ENCODE measurements around the gene L3MBTL3.

DNA sequence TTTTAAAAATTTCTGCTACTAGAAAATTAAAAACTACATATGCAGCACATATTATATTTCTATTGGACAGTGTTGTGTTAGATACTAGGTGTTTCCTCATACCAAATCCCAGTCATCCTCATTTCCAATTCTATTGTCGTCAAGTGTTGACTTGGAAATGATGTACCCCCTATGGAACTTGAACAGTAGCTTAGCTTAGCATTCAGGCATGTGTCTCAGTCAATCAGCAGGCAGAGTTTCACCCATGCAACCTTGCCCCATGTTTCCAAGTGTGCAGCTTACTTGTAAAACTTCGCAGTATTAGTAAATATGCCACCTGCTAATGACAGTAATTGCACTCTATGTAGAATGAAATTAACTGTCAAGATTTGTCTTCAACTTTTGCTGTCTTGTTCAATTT is 144.9 kb downstream of the L3MBTL3 start:
- TF ChIP-seq, protein P1, sequence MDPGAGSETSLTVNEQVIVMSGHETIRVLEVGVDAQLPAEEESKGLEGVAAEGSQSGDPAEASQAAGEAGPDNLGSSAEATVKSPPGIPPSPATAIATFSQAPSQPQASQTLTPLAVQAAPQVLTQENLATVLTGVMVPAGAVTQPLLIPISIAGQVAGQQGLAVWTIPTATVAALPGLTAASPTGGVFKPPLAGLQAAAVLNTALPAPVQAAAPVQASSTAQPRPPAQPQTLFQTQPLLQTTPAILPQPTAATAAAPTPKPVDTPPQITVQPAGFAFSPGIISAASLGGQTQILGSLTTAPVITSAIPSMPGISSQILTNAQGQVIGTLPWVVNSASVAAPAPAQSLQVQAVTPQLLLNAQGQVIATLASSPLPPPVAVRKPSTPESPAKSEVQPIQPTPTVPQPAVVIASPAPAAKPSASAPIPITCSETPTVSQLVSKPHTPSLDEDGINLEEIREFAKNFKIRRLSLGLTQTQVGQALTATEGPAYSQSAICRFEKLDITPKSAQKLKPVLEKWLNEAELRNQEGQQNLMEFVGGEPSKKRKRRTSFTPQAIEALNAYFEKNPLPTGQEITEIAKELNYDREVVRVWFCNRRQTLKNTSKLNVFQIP (CRISPR knock-in tag; IDR thresholded peaks at IDR 0.05; ENCODE audit: borderline replicate concordance, low read depth) = no peak
- no peak for TF ChIP-seq ISL1 (CRISPR knock-in tag; IDR thresholded peaks at IDR 0.05)
- TF ChIP-seq, protein P2, sequence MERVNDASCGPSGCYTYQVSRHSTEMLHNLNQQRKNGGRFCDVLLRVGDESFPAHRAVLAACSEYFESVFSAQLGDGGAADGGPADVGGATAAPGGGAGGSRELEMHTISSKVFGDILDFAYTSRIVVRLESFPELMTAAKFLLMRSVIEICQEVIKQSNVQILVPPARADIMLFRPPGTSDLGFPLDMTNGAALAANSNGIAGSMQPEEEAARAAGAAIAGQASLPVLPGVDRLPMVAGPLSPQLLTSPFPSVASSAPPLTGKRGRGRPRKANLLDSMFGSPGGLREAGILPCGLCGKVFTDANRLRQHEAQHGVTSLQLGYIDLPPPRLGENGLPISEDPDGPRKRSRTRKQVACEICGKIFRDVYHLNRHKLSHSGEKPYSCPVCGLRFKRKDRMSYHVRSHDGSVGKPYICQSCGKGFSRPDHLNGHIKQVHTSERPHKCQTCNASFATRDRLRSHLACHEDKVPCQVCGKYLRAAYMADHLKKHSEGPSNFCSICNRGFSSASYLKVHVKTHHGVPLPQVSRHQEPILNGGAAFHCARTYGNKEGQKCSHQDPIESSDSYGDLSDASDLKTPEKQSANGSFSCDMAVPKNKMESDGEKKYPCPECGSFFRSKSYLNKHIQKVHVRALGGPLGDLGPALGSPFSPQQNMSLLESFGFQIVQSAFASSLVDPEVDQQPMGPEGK (CRISPR knock-in tag; IDR thresholded peaks at IDR 0.05; ENCODE audit: borderline replicate concordance) = no peak
- TF ChIP-seq ZFP3 (CRISPR knock-in tag; IDR thresholded peaks at IDR 0.05) = no peak
- TF ChIP-seq ZFP30 (CRISPR knock-in tag; IDR thresholded peaks at IDR 0.05) = no peak
